ENCODE results near the gene TRPM1.

The TRPM1 gene

DNA sequence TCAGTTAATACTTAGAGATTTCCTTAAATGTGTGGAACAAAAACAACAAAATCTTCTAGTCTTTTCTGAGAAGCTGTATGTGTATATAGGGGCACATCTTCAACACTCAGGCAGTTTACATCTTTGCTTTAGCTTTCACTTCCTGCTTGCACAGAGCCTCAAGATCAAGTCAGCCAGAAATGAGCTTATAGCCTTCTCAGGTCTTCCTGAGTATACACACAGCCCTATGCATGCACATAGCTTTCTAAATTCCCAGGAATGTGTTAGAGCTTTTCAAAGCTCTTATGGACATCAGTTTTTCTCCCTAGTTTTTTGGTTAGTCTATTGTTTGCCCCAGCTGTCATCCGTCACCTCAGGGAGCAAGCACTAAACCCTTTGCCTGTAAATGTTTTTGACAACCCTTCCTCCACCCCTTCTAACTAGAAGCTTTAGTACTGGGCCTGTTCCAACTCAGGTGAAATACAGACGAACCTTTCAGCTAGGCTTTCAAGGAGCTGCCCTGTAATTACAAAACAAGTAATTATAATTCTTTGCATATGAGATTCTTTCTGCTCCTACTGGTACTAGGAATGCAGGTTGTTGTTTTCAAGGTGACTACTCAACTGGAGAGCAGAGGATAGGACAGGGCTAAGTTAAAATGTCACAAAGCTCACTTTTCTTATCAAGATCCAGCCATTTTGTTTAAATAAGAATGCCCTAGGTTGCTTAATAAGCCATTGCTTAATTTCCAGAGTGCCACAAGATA is 87.5 kb downstream of the TRPM1 start:
- no peak for DNase-seq

DNA sequence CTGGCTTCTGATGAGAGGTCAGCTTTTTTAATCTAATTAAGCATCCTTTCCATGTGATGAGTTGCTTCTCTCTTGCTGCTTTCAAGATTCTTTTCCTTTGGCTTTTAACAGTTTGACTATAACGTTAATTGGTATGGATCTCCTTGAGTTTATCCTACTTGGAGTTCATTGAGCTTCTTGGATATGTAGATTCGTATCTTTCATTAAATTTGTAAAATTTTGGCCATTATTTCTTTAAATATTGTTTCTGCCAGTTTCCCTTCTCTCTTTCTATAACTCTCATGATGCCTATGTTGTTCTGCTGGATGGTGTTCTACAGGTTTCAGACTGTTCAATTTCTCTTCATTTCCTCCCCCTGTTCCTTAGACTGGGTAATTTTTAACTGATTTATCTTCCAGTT is 89.1 kb downstream of the TRPM1 start:
- no peak for DNase-seq

DNA sequence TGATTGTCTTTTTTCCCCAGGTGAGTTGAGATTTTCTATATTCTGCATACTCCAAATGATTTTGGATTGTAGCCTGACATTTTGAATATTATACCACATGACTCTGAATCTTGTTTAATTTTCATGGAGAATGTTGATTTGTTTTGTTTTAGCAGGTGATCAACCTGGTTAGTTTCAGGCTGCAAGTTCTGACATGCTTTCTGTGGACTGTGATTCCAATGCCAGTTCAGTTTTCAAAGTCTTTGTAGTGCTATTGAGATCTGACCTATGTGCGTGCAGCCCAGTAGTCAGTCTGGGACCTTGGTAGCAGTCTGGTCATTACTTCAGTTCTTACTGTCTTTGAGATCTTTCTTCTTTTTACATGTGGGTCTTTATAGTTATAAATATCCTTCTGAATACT is 91.5 kb downstream of the TRPM1 start:
- DNase-seq = no peak

DNA sequence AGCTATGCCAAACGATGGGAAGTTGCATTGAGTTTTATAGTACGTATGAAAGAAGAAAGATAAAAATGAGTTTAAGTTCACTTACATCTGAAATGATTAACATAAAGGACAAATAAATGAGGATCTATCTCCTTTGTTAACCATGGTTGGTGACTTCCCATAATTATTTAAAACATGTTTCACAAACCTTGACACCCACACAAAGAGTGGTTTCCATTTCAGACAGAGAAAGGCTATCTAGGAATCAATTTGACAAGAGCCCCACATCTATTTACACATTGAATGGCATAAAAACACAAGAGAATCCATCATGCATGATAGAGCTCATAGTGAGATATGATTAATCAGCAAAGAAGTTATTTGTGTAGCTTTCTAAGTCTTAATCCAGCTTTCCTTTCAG is 95.9 kb downstream of the TRPM1 start:
- DNase-seq = no peak

DNA sequence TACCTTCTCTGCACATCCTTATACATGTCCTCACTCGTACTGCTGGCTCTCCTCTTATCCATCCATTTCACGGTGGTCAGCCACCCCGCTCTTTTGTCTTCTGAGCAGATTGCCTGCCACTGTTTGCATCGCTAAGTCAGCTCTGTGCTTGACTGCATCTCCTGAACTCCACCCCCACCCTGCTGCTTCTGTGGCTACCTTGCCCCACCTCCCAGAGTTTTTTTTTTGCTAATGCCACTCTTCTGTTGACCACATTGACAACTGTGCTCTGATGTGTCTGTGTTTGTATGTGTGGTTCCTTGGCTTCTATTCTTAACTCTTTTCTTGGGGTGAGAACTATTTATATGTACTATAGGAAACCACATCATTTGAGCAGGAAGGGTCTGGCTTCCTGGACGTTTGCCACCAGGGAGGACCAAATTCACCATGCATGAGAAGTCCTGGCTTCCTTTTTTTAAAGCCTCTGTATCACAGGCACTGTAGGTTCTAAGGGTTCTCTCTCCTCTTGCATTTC is 97.2 kb downstream of the TRPM1 start:
- no peak for DNase-seq

DNA sequence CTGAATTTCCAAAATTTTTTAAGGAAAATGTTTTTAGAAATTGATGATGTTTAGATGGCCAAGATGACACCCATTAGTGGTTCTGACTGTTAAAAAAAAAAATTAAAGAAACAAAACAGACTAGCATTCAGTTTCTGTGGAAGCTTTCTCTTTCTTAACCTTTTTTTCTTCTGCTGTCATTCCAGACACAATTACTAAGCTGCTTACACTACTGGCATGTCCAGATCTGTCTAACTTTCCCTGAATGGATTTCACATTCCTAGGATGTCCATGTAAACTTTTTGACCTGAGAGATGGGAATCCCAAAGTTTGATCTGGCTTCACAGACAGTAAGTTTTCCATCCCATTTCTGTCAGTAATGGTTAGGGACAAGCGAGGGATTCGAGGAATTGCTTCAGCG is 99.8 kb downstream of the TRPM1 start:
- DNase-seq = no peak

DNA sequence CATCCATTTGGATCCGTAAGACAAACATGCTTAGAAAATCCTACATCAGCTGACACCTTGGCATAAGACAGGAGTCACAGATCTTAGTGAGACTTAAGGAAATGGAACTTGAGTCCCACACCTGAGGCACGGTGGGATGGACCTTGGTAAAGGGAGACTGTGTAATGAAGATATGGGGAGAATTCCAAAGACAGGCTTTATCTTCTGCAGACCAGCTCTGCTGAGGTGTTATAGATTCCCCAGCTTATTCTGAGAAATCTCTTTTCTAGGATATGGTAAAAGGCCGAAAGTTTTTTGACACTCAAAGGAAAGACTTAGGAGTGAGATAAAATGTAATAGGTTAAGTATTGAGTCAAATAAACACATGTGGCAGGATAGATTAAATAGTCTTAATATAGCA is 101.8 kb downstream of the TRPM1 start:
- no peak for DNase-seq

DNA sequence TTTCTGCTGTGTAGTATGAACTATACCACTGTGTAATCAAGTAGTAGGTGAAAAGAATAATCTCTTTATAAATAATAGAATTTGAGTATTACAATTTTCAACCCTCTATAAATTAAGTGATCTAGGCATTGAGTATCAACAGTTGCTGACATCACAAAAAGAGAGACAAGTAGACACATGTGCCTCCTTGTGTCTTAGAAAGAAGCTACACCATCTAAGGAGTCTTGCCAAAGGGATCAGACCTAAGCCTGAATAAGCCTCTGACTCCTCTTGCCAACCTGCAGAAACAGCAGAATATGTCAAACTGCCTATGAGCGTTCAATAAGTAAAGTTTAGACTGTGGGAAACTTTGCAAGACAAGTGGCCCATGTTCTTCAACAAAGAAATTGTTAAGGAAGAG is 104.3 kb downstream of the TRPM1 start:
- DNase-seq = no peak

DNA sequence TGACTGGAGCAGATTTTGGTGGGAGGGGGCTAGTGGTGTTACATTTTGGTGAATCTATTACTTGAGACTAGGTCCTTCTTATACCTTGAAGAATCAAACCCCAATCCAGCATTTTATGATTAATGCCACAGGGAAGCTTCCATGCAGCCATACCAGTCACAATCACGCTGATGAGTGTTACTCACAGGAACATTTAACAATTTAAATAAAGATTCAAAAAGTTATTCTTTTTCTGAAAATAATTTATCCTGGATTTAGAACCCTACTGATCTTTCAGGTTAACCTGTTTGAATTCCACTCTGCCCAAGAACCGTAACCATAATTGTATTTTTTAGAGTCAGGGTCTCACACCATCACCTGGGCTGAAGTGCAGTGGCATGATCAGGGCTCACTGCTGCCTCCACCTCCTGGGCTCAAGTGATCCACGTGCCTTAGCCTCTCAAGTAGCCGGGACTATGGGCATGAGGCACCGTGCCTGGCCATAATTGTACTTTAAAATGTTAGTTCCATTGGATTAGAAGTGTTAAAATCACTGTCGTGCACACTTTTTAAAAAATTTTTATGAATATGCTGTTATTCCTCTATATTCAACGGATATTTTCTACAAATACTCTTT is 109.2 kb downstream of the TRPM1 start:
- DNase-seq = peak in 1 of 2 experiments; percentile 30

DNA sequence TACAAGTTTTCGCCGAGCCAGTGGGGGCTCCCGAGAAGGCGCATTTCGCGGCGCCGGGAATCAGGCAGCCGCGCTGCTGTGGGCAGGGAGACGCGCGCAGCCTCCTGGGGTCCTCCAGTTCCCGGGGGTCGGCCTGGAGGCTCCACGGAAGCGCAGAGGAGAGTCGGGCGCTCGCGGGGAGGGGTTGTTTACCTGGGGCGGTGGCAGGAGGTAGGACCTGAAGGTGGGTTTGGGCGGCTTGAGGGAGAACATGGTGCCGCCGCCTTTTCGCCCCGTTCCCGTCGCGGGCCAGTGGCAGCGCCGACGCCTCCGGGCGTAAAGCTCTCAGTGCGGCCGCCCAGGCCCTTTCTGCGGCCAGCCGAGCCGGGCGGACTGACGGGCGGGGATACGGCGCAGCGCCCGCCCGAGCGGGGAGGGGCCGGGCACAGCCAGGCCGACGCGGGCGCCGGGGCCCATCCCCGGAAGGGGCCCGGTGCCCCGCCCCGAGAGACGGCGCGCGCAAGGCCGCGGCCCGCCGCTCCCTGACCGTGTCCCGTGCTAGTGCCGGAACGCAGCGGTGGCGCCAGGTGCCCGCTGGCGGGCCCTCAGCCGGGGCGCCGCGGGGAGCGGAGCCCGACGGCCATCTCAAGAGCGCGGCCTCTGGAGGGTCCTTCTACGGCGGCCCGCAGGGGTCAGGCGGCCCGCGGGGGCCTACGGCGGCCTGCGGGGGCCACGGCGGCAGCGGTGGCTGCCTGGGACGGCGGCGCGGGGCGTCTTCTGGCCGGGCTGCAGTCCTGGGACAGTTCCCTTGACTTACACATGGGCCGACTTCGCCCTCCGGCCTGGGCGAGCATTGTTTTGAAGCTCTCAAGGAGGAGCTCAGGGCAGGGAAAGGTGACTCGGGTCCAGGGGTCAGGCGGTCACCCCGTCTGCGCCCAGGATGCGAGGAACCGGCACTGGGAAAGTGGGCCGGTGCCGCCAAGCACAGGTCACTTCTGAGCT is 110.0 kb downstream of the TRPM1 start, which contains the start of gene MTMR10:
MTMR10 (minus strand) TSS at position 374 of the 981 bp plus-strand sequence; CDS start at position 252, 122 bp downstream.
- DNase-seq = peak; percentile 61 to 66

DNA sequence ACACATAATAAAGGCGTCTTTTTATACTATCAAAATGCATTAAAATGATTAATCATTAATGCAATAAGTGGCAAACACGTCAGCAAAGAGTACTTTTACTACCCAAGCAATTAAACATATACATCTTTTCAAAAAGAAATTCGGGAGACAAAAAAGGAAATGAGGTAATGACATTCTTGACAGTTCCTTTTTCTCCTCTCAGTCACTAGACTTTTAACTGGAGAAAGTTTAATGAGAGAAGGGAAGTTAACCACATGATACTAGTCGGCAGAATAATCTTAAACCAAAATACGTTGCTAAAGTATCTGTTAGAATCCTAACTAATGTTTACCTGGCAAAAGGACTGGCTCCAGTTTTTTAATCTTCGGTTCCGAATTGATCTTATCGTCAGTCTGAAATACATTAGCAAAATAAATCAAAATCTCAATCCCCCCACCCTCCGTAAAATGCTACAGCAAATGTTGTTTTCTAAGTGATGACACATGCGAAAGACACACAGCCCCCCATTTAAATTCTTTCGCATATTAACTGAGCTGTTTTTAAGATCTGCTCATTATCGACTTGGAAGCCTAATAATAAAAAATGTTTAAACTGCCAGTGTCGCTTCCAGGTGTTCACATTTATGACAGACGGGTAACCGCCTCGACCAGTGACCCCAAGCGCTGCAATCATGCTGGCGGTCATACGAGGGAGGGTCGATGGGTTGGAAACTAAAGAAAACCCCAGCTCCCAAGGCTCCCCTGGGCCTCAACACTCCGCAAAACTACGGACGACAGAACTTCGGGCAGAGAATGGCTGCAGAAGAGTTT is 110.9 kb downstream of the TRPM1 start:
- DNase-seq = no peak

DNA sequence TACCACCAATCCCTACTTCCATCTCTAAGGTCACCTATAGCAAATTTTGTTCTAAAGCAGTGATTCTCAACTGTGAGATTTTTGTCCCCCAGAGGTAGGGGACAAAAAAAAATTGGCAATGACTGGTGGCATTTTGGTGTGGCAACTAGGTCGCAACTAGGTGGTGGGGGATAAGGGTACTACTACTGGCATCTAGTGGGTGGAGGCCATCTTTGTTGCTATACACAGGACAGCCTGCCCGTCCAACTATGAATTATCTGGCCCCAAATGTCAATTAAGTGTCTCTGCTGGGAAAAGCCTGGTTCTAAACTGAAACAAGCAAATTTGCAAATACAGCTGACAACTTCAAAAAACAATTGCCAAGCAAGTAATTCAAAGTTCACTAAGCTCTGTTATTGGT is 111.5 kb downstream of the TRPM1 start:
- DNase-seq = no peak

DNA sequence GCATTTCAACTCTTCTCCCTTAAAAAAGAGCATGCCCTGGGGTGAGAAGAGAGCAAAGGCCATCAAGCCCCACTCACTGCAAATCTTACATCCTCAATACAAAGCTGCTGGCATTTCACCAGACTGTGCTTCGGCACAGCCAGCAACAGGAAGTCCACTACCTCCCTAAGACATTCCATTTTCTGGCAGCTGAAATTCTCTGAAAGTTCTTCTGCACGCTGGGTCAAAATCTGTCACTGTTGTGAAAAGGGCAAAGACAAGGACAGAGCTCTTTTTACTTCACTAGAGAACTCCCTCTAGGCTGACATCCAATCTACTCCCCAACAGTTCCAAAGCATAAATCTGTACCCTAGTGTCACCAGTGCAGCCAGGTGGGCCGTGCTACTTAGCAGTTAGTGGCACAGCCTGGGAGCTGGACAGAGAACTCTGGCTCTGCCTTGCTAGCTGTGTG is 116.4 kb downstream of the TRPM1 start:
- no peak for DNase-seq

DNA sequence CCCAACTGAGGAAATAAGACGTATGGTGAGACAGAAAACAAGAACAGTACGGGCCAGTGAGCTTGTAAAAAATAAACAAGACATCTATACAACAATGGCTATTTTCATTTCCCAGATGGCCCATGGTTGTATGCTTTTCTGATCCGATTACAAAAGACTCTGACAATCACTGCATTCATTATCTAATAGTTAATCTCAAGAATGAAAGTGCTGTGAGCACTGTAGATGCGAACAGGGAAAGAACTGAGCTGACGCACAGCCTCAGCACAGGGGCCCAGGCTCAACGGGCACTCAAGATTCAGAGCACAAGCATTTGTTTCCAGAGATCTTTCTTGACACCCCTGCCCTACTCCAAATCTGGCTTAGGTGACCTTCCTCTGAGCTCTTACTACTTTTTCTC is 117.0 kb downstream of the TRPM1 start:
- DNase-seq = no peak

DNA sequence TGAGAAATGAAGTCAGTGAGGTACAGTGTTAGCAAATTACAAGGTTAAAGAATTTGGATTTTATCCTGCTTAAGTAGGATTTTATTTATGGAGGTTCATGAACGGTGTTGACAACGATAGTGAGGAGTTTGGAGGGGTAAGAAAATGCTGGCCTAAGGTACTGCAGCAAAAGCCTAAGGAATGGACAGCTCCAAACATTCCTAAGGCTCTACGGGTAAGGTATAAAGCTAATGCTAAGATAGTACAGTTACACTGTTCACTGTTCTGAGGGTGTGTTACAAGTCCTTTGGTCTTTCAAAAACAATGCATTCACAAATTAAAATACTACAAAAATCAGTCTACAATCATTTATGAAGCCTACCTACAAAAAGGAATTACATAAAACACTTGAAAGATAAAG is 117.4 kb downstream of the TRPM1 start:
- DNase-seq = no peak

DNA sequence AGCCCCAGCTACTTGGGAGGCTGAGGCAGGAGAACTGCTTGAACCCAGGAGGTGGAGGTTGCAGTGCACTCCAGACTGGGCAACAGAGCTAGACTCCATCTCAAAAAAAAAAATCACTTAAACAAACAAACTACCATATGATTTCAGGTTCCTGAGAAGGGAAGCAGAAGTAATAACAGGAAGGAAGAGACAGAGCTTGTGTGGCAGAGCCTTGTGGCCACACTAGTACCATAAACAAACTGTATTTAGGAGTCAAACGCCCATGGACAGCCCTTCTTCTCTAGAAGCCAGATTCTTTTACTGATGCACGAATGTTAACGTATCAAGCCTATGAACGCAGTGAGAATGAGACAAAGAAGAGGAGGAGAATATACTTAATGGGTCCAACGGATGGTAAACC is 122.1 kb downstream of the TRPM1 start:
- no peak for DNase-seq

DNA sequence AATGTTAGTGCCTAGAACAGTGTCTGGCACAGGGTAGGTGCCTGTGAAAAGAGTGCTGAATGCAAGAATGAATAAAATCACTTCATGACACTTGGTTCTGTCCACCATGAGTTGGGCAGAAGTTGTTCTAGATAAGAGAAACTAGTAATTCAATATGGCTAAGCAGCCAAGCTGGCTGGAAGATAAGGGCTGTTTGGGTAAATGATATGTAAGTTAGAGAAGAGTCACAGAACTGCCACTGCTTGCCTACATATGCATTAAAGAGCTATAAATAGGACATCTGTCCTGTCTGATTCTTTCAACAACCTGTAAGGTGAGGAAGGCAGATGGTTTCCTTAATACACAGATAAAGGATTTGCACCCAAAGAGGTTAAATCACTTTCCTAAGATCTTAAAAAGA is 123.2 kb downstream of the TRPM1 start:
- DNase-seq = no peak

DNA sequence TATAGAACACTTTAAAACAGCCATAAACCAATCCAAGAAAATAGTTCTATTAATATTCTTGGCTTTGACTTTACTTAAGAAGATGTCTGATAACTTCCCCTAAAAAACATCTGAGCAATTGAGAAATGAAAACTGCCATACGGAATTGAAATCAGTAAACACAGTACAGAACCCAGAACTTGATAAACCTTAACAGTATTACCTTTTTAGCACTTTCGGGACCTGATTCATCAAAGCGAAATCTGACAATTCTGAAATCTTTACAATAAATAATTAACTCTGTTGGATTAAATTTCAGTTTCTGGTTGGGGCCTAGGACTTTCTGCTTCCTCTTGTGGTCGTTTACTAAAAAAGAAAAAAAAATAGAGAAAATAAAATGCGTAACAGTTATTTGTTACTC is 127.4 kb downstream of the TRPM1 start:
- no peak for DNase-seq

DNA sequence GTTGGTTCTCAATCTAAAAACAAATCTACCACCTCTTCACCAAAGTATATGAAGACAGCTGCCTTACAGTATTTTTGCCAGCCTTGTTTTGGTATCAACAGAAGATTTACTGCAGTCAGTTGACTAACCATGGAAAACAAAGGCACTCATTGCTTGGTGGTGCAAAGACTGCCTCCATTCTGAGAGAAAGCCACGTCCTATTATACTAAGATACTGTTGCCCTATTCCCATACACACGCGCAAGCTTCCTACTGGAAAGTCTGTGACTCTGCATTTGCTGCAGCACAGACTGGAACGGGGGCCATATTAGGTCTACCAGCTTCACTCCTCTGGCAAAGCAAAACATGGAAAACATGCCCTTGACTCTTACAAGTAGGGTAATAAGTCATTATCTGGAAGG is 128.1 kb downstream of the TRPM1 start:
- DNase-seq = no peak

DNA sequence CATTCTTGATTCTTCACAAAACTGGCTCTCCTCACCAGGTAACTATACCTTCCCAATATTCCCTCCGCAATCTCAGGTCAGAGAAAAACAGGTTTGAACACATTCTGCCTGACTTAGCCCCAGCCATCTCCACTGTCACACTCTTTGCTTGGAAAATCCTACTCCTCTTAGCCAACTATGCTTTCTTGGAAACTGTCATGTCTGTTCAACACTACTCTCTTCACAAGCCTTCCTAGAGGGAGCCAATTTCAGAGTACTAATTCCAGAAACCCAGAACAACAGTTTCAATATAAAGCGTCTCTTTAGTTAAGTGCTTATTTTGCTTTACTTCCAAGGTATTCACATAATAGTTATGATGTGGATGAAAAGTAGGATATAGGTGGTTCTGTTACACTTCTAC is 131.8 kb downstream of the TRPM1 start:
- DNase-seq = no peak

DNA sequence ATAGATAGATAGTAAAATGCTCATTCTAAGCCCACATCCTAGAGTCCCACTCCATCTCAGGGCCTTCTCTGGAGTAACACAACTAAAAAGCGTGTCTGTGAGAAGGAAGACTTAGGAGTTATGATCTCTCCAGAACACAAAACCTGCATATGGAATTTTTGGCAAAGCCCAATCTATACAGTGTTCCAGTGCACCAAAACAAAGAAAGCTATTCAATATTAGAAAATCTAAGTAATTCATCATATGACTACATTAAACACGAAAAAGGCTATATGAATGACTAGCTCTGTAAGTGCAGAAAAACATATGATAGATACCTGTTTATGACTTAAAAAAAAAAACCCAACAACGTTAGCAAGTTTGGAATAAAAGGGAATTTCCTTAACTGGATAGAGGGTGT is 137.8 kb downstream of the TRPM1 start:
- DNase-seq = no peak

DNA sequence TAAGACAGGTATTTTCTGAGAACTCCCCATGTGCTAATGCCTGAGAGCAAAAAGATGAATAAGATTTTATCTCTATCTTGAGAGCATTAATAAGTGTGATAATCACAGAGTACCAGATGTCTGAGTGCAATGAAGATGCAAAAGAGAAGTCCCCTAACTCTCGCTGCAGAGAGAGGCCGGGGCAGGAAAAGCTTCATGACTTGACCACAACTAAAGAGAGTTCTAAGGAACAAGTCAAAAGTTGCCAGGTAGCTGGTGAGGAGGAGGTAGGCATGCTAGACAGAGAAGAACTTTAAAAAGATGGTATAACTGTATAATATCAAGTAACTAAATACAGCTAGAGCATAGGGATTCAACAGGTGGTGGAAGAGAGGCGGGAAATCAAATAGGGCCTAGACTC is 138.9 kb downstream of the TRPM1 start:
- no peak for DNase-seq

Measured in SHP77 (cell line).